ENCODE measurements around the gene C22orf23.

C22orf23 gene

GRCh38 chr22:37926358-37926757 is 27.0 kb downstream of the C22orf23 start:
- DNase-seq (ENCODE audit: low spot score): no peak
- TF ChIP-seq, protein P1, sequence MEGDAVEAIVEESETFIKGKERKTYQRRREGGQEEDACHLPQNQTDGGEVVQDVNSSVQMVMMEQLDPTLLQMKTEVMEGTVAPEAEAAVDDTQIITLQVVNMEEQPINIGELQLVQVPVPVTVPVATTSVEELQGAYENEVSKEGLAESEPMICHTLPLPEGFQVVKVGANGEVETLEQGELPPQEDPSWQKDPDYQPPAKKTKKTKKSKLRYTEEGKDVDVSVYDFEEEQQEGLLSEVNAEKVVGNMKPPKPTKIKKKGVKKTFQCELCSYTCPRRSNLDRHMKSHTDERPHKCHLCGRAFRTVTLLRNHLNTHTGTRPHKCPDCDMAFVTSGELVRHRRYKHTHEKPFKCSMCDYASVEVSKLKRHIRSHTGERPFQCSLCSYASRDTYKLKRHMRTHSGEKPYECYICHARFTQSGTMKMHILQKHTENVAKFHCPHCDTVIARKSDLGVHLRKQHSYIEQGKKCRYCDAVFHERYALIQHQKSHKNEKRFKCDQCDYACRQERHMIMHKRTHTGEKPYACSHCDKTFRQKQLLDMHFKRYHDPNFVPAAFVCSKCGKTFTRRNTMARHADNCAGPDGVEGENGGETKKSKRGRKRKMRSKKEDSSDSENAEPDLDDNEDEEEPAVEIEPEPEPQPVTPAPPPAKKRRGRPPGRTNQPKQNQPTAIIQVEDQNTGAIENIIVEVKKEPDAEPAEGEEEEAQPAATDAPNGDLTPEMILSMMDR (IDR thresholded peaks at IDR 0.05; ENCODE audit: extremely low read depth, missing control alignments): no peak

DNA sequence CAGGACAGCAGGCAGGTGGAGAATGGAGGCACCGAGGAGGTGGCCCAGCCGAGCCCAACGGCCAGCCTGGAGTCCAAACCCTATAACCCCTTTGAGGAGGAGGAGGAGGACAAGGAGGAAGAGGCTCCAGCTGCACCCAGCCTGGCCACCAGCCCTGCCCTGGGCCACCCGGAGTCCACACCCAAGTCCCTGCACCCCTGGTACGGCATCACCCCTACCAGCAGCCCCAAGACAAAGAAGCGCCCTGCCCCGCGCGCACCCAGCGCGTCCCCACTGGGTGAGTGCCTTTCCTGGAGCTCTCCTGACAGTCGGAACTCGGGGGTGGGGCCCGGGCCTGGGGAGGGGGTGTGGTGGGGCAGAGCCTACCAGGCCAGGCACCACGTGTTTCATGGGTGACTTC is 27.6 kb downstream of the C22orf23 start:
- TF ChIP-seq, protein P1 (IDR thresholded peaks at IDR 0.05; ENCODE audit: extremely low read depth, missing control alignments): no peak
- DNase-seq (ENCODE audit: low spot score): no peak

DNA sequence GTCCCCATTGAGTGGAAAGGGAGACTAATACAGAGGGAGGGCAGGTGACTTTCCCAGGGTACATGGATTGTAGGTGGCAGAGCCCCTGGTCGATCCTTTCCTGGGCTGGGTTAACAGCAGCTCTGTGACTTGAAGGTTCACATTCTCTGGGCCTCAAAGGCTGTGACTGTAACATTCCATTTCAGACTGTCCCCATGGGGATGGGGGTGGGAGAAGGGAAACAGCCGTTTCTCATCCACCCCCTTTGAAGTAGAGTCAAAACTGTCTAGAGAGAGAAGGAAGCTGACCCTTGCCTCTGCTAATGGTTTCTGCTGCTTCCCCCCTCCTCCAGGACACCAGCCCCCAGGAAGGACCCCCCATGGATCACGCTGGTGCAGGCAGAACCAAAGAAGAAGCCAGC is 28.1 kb downstream of the C22orf23 start:
- TF ChIP-seq, protein P1 (IDR thresholded peaks at IDR 0.05; ENCODE audit: extremely low read depth, missing control alignments): no peak
- no peak for DNase-seq (ENCODE audit: low spot score)

GRCh38 chr22:37924386-37925065 is 28.9 kb downstream of the C22orf23 start:
- DNase-seq (ENCODE audit: low spot score): no peak
- TF ChIP-seq, protein P1 (IDR thresholded peaks at IDR 0.05; ENCODE audit: extremely low read depth, missing control alignments): no peak

DNA sequence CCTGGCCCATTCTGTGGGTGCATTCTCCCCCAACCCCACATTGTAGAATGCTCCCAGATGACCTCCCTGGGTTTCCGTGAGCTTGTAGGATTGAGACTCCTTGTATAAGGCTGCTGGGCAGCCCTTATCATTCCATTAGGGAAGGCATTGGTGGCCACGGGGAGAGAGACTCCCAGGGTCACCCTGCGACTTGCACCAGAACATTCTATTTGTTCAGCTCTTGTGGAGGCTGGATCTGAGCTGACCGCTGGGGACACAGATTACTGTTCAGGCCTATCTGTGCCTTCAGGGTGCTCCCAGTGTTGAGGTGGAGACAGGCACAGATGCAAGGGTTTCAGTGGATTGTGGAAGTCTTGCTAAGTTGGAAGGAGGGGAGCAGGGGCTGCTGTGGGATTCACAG is 29.5 kb downstream of the C22orf23 start:
- DNase-seq (ENCODE audit: low spot score): no peak
- TF ChIP-seq, protein P1 (IDR thresholded peaks at IDR 0.05; ENCODE audit: extremely low read depth, missing control alignments): no peak

GRCh38 chr22:37922191-37922590 is 31.2 kb downstream of the C22orf23 start:
- TF ChIP-seq, protein P1 (IDR thresholded peaks at IDR 0.05; ENCODE audit: extremely low read depth, missing control alignments): no peak
- no peak for DNase-seq (ENCODE audit: low spot score)

- TF ChIP-seq, protein P1 (IDR thresholded peaks at IDR 0.05; ENCODE audit: extremely low read depth, missing control alignments): no peak
- no peak for DNase-seq (ENCODE audit: low spot score)
Measured at GRCh38 chr22:37920126-37920525, 33.3 kb downstream of the C22orf23 start.
